Measurements from ENCODE around the gene ZCCHC10. TPM values are rescaled to one million over a fixed set of nuclear protein-coding genes. Genes with fewer than 3 reads are reported as not detected.

ZCCHC10 gene
- 8.1 and 9.2 TPM in 2 replicates for total RNA-seq

DNA sequence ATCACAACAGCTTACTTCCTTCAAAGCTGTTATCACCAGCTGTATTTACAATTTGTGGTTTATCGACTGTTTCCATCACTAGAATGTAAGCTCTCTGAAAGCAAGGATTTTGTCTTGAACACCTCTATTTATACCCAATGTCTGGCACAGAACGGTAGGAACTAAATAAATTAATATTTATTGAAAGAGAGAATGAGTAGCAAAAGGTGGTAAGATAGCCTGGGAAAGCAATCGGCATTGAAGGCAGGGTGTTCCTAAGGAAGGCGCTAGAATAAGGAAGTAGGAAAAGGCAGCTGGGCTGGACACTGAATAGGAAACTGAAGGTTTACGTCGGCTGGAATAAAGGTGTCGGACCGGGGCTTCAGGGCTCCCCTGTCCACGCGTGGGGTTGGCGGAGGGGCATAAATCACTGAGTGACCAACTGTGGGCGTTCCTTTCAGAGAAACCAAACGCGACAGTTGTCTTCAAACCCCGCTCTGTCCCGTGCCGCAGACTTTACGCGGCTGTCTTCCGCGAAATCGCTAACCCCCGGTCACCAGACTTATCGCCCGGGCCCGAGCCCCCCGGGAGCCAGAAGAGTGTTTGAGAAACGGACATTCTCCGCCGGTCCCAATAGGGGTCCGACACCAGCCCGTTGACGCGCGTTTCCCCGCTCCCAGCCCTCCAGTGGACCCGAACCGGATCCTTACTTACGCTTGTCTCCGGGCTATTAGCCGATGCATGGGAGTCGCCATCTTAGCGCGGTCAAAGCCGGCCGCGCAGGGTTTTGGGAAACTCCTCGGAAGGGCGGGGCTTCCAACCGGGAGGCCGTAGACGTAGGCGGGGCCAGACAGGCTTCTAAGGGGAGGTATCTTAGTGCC is at the start of gene ZCCHC10:
Gene ZCCHC10, minus strand, starts transcription at position 746 of the 860 bp plus-strand sequence. Its CDS starts 12 bp downstream, at position 734.

DNA sequence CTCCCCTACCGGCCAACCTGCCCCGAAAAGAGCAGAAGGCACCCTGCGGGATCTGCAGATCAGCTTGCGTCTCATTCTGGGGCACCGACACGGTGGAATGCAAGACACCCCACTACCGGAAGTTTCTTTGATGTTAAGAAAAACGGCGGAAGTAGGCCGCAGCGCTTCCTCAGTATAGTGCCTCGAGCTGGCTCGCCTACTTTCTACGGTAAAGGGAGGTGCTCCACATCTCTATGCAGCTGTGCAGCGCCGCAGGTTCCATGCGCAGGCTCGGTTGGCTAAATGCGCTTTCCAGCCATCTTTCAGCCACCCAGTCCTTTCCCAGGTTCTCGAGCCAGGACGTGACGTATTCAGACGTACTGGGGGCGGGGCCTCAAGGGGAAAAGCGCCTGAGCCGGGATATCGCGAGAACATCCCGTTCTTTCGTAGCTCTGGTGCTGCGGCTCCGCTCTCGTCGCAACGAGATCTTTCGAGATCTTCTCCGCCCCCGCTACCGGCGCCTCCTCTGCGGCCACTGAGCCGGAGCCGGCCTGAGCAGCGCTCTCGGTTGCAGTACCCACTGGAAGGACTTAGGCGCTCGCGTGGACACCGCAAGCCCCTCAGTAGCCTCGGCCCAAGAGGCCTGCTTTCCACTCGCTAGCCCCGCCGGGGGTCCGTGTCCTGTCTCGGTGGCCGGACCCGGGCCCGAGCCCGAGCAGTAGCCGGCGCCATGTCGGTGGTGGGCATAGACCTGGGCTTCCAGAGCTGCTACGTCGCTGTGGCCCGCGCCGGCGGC is 25.4 kb upstream of the ZCCHC10 start, which contains the start of gene HSPA4:
Gene HSPA4, plus strand, starts transcription at position 472 of the 775 bp plus-strand sequence. Its CDS starts 238 bp downstream, at position 710.

DNA sequence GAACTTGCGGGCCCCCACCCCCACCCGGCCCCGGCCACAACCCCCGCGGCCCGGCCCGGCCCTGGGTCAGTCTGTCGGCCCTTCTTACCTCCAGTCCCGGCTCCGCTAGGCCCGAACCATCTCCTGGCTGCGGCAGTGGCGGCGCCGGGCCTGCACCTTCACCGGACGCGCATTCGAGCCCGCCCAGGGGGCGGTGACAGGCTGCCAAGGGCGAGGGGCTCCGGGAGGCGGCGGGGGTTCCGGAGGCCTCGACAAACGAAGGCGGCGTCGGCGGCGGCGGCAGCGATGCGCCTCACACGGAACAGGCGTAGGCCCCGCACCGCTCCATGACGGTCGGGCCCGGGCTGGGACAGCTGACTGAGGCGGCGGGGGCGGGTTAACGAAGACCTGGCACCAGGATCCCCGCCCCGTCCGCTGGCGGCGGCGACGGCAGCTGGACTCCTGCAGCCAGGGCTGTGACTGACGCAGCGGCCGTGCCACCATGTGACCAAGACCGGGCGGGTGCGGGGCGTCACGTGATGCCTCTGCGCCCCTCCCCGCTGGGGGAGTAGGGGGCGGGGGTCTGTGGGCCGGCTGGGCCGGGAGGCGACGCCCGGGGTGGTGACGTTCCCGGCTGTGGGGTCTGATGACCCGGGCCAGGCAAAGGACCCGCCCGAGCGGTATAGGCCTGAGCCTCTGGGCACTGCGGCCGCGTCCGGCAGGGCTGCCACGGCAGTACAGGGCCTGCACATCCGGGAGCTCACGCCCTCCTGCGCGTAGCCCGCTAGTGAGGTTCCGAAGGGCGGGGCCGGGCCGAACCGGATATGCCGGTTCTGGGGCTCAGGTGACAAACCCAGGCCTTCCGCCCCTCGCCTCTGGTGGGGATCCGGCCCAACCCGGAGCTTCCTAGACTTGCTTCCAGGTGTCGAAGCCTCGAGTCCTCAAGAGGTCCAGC is 62.9 kb downstream of the ZCCHC10 start, which contains the start of gene AFF4:
Gene AFF4, minus strand, starts transcription at position 464 of the 934 bp plus-strand sequence. CDS start 26,445 bp downstream, outside the sequence.

Other genes starting within 250 kb of the ZCCHC10 start
- 44.2 and 50.6 TPM in 2 replicates for gene SEPTIN8, start 249.3 kb downstream of the ZCCHC10 start, total RNA-seq
- gene SOWAHA, start 213.2 kb downstream of the ZCCHC10 start, total RNA-seq: not detected in 2 replicates
- gene SHROOM1, start 195.9 kb downstream of the ZCCHC10 start, total RNA-seq: 2.5 and 2.6 TPM in 2 replicates
- gene GDF9, start 160.1 kb downstream of the ZCCHC10 start, total RNA-seq: 0.09 and 0.28 TPM in 2 replicates
- gene UQCRQ, start 159.9 kb downstream of the ZCCHC10 start, total RNA-seq: 147 and 188 TPM in 2 replicates
- gene LEAP2, start 152.9 kb downstream of the ZCCHC10 start, total RNA-seq: 0.14 and 0.37 TPM in 2 replicates
- 27.7 and 30.8 TPM in 2 replicates for gene AFF4, start 62.9 kb downstream of the ZCCHC10 start, total RNA-seq
- 95.9 and 114 TPM in 2 replicates for gene HSPA4, start 25.5 kb upstream of the ZCCHC10 start, total RNA-seq